NCI-H82 treated with DMSO at 0.1 percent for 48 hours (cell line): ENCODE measurements around the gene PRDM16.

Experiments used
- DNase-seq: peaks from one replicate; lab custom pipeline; 2025; ENCODE audit not compliant: unreplicated experiment; lab: John Stamatoyannopoulos, UW

PRDM16 gene

GRCh38 chr1:3454811-3455618 is 386.0 kb downstream of the PRDM16 start:
- no peak for DNase-seq

GRCh38 chr1:3455670-3456448 is 386.9 kb downstream of the PRDM16 start:
- no peak for DNase-seq

DNA sequence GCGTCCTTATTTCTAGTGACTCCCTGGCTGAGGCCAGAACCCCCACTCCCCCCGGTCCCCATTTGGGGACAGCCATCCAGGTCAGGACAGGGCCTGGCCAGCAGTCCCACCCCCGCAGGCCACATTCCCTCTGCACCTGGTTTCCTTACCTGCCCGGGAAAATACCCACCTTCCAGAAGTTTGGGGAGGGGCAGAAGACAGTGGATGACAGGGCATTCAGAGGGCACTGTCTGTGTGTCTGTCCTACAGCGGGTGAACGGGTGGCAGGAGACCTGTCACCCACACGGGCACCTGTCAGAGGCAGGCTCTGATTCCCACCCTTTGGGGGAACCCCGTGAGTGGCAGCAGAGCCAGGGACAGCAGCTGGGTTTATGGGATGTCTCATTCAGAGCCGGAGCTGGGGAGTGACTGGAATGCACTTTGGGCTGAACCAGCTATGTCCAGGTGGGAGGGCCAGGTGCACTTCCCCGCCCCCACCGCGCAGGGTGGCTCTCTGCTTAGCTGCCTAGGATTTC is 387.5 kb downstream of the PRDM16 start:
- no peak for DNase-seq

DNA sequence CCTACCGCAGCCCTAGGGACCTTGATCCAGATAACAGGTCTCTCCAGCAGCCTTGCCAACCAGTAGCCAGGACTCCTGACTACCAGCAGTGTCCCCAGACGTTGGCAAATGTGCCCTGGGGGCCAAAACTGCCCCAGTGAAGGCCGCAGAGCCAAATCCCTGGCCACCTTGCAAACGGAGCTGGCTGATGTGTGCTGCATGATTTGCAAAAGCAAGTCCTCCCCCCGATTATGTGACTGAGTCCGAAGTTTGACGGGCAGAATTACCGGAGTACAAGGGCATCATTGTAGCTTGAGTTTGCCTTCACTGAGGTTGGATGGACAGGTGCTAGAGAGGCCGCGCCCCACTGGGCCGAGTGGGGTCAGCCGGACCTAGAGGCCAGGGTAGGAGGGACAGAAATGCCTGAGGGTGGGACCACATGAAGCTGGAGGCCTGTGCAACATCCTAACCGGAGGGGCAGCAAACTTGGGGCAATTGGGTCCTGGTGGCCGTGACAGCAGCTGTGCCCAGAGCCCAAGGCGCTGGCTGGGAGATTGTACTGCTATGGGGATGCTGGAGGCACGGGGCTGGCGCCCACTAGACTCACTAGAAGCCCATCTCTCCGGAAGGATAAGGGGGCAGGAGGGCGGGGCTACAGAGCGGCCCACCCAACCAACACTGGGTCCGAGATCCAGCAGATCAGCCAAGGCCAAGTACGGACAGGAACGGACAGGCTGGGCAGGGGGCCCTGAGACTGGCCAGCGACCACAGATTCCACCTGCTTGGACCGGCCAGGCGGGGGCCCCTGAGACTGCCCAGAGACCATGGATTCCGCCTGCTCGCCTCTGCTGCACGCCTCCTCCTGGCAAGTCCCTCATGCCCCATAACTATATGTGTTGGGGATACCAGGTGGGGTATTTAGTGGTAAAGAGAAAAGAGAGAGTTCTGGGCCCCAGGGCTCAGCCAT is 388.2 kb downstream of the PRDM16 start:
- DNase-seq: no peak

DNA sequence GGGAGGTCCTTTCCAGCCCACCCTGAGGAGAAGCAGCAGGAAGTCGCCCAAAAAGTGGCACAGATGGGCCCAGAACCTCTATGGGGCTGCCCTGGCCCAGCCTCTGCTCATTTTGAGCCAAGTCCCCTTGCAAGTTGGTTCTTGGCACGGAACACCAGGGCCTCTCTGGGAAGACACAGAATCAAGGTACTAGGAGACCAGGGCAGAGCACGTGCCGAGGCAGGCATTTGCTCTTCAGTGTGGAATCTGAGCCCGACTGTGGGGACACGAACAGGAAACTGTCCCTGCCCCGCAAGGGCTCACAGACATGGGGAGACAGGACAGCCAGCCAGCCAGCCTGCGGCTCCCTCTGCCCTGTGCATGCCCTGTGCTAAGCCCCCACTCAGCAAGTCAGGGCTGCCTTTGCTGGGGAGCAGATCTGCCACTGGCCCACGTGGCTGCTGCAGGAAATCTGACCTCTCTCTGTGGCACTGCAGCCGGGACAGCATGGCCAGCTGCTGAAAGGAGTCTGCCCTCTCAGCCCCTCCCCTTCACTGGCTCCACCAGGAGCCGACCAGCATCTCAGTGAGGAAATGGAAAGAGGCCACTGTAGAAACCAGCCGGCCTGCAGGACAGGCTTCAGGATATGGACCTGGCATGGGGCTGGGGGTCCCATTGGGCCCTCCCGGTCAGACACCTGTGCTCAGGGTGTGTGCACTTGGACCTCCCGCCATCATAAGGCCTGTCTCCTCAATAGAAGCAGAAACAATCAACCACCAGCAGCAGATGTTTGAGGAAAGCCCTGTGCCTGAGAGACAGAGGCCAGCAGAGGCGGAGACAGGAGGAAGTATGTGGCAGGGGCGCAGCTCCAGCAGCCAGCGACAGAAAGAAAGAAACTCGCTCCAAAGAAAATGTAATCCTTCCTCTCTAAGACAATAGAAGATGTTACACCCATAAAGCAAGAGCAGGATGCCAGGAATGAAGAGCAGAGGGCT is 389.2 kb downstream of the PRDM16 start:
- no peak for DNase-seq

- no peak for DNase-seq
Measured at GRCh38 chr1:3459051-3459908, 390.3 kb downstream of the PRDM16 start.

GRCh38 chr1:3459940-3460671 is 391.1 kb downstream of the PRDM16 start:
- DNase-seq: no peak

- no peak for DNase-seq
Measured at GRCh38 chr1:3460672-3461131, 391.7 kb downstream of the PRDM16 start.

GRCh38 chr1:3461238-3461933 is 392.4 kb downstream of the PRDM16 start:
- DNase-seq: no peak

DNA sequence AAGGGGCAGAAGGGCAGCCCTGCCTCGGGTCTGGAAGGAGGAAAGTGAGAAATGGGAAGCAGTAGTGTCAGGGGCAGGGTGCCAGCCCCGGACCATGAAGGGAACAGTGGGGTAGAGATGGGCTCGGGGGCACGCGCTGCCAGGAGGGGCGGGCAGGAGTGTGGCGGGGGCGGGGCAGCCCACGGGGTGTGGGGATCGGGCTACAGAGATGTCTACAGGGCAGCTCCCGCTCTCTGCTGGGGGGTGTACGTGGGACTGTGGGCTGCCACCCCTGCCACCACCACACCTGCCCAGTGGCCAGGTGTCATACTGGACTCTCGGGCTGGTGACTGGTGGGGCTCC is 392.9 kb downstream of the PRDM16 start:
- DNase-seq: no peak

- no peak for DNase-seq
Measured at GRCh38 chr1:3462356-3463012, 393.5 kb downstream of the PRDM16 start.

DNA sequence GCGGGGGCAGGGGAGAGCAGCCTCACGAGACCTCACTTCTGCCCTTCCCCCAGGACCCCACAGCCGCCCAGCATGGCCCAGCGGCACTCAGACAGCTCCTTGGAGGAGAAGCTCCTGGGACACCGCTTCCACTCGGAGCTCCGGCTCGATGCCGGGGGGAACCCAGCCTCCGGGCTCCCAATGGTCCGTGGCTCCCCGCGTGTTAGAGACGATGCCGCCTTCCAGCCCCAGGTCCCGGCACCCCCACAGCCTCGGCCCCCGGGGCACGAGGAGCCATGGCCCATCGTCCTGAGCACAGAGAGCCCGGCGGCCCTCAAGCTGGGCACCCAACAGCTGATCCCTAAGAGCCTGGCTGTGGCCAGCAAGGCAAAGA is 394.0 kb downstream of the PRDM16 start:
- no peak for DNase-seq

DNA sequence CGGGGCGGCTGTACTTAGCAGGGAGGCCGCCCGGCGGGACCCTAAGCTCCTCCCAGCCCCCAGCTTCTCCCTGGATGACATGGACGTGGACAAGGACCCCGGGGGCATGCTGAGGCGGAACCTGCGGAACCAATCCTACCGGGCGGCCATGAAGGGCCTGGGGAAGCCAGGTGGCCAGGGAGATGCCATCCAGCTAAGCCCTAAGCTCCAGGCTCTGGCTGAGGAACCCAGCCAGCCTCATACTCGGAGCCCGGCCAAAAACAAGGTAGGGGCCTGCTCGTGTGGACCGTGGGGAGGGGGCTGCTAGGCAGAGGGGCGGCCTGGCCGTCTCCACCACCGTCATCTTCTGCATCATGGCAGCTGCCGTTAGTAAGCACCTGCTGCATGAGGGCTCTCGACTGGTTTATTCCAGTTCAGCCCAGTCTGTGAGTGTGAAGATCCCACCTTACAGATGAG is 394.4 kb downstream of the PRDM16 start:
- DNase-seq: no peak

- DNase-seq: no peak
Measured at GRCh38 chr1:3463891-3464648, 395.1 kb downstream of the PRDM16 start.

- no peak for DNase-seq
Measured at GRCh38 chr1:3464649-3465025, 395.6 kb downstream of the PRDM16 start.
